Endodermal cell (in vitro differentiated cells): ENCODE data around the gene METTL27. TPM values are rescaled to one million over a fixed set of nuclear protein-coding genes. Genes with fewer than 3 reads are reported as not detected.
A peak's percentile ranks its signal among the peaks of the same experiment; 100 is the strongest.
"Not testable (repeated sequence)": the region's sequence is repeated elsewhere in the genome, so short reads cannot be mapped to it uniquely, and the experiment has no call there.

Experiments used
- DNase-seq: peaks from one replicate; pipeline ENCODE4 v3.0.0-alpha.2; 2017
- H3K27ac ChIP-seq: 2 replicates; pipeline ENCODE4 v1.5.1; 2013; ENCODE audit warnings: mild to moderate bottlenecking, low read depth, low read length, moderate library complexity
- H3K27me3 ChIP-seq: 2 replicates; pipeline ENCODE4 v1.6.1; 2013; ENCODE audit warnings: mild to moderate bottlenecking, low read length, moderate library complexity; ENCODE audit not compliant: insufficient read depth, control insufficient read depth, poor library complexity, severe bottlenecking
- H3K36me3 ChIP-seq: 2 replicates; pipeline ENCODE4 v1.7.0; 2013; ENCODE audit warnings: mild to moderate bottlenecking, low read length, moderate library complexity; ENCODE audit not compliant: control insufficient read depth, insufficient read depth
- H3K4me1 ChIP-seq: one replicate; pipeline ENCODE4 v1.7.0; 2013; ENCODE audit warnings: low read length; ENCODE audit not compliant: control insufficient read depth, insufficient read depth
- H3K4me3 ChIP-seq: 2 replicates; pipeline ENCODE4 v1.5.1; 2013; ENCODE audit warnings: mild to moderate bottlenecking, low read length, moderate library complexity
- H3K9ac ChIP-seq: 2 replicates; pipeline ENCODE4 v1.6.1; 2013; ENCODE audit warnings: mild to moderate bottlenecking, low read length, moderate library complexity; ENCODE audit not compliant: poor library complexity, severe bottlenecking; ENCODE audit errors: extremely low read depth
- H3K9me3 ChIP-seq: 2 replicates; pipeline ENCODE4 v1.6.1; 2013; ENCODE audit warnings: mild to moderate bottlenecking, low read length, moderate library complexity; ENCODE audit not compliant: control insufficient read depth
- H3K27ac Mint-ChIP-seq: 2 replicates; pipeline ENCODE4 v1.8.0; 2020; ENCODE audit warnings: mixed read lengths
- H3K27me3 Mint-ChIP-seq: 2 replicates; pipeline ENCODE4 v1.8.0; 2021; ENCODE audit warnings: mild to moderate bottlenecking, mixed read lengths; ENCODE audit not compliant: insufficient read depth
- H3K36me3 Mint-ChIP-seq: 2 replicates; pipeline ENCODE4 v1.8.0; 2020; ENCODE audit warnings: low read depth, mixed read lengths
- H3K4me1 Mint-ChIP-seq: 2 replicates; pipeline ENCODE4 v1.8.0; 2020; ENCODE audit warnings: mixed read lengths
- H3K4me3 Mint-ChIP-seq: 2 replicates; pipeline ENCODE4 v1.8.0; 2020; ENCODE audit warnings: mild to moderate bottlenecking, moderate library complexity, mixed read lengths
- H3K9me3 Mint-ChIP-seq: 2 replicates; pipeline ENCODE4 v1.8.0; 2020; ENCODE audit warnings: mild to moderate bottlenecking, mixed read lengths
- CTCF ChIP-seq: fragments of 200-600 bp; sonication (generic); conservative IDR thresholded peaks from 2 replicates; pipeline ENCODE4 v1.5.0; 2021; ENCODE audit warnings: antibody characterized with exemption, mild to moderate bottlenecking
- WGBS, 2 experiments: methylation state at CpG; one replicate each; pipeline versions ENCODE4 v1.1.5 to v1.1.7; 2013; ENCODE audit warnings: missing lambda C conversion rate in 2 of 2, mixed read lengths in 1 of 2; ENCODE audit not compliant: insufficient coverage in 1 of 2, insufficient read length in 1 of 2; 5-methylcytosine and 5-hydroxymethylcytosine counted together
- total RNA-seq, 2 donors: library from RNA; stranded (reverse); fragmentation: NEBNext Ultra II Directional in 1 of 2; extraction: Animal tissue kit (Norgen Biotek cat#: 25700) in 1 of 2; gene quantifications; 2 replicates in 1 of 2; 3 replicates in 1 of 2; pipeline ENCODE4 v1.2.1, GENCODE V29; 2021

Gene METTL27
- total RNA-seq, 2 donors from 2014 or later = 20.9 to 22.2 TPM

GRCh38 chr7:73885975-73886798 lies 43.9 kb upstream of the METTL27 start:
- Mint-ChIP-seq H3K27ac (peak overlapping the region; percentile 79), H3K4me3 (no peak overlapping the region), H3K9me3 (no peaks in the 10 kb centered on the region), H3K27me3 (peaks cover 39% of the 10 kb centered on the region), H3K36me3 (no peaks in the 10 kb centered on the region), H3K4me1 (peaks cover 28% of the 10 kb centered on the region)
- H3K4me1 ChIP-seq = peaks cover 16% of the 10 kb centered on the region
- peaks cover 25% of the 10 kb centered on the region for H3K27me3 ChIP-seq
- no peak for TF ChIP-seq CTCF
- H3K9me3 ChIP-seq = no peaks in the 10 kb centered on the region
- H3K36me3 ChIP-seq = no peaks in the 10 kb centered on the region
- DNase-seq = peak; percentile 82
- WGBS, 2 experiments = 67 to 70% methylated on average over 18 to 25 of the region's 25 CpGs
- H3K4me3 ChIP-seq = no peak overlapping the region
- H3K9ac ChIP-seq = peak overlapping the region; percentile 59
- H3K27ac ChIP-seq = peak overlapping the region; percentile 89

- Histone ChIP-seq H3K27ac (no peak overlapping the region), H3K27me3 (peaks cover 30% of the 10 kb centered on the region), H3K4me3 (no peak overlapping the region), H3K4me1 (peaks cover 16% of the 10 kb centered on the region), H3K9me3 (no peaks in the 10 kb centered on the region), H3K36me3 (no peaks in the 10 kb centered on the region), H3K9ac (no peak overlapping the region)
- H3K36me3 Mint-ChIP-seq = no peaks in the 10 kb centered on the region
- no peak overlapping the region for H3K27ac Mint-ChIP-seq
- H3K4me1 Mint-ChIP-seq = peaks cover 28% of the 10 kb centered on the region
- H3K27me3 Mint-ChIP-seq = peaks cover 43% of the 10 kb centered on the region
- no peak for TF ChIP-seq CTCF
- DNase-seq = no peak
- WGBS, 2 experiments = 93% methylated on average over 3 of the region's 3 CpGs; no CpG with 5 or more reads in 1 of the 2 experiments
- no peaks in the 10 kb centered on the region for H3K9me3 Mint-ChIP-seq
- no peak overlapping the region for H3K4me3 Mint-ChIP-seq
Measured at GRCh38 chr7:73885433-73885974, 43.2 kb upstream of the METTL27 start.

GRCh38 chr7:73884867-73885422 lies 42.6 kb upstream of the METTL27 start:
- peaks cover 28% of the 10 kb centered on the region for H3K4me1 Mint-ChIP-seq
- 93 to 100% methylated on average over 1 to 3 of the region's 3 CpGs for WGBS, 2 experiments

More at GRCh38 chr7:73884867-73885422, 42.6 kb upstream of the METTL27 start:
- peaks cover 16% of the 10 kb centered on the region for H3K4me1 ChIP-seq
- not testable (repeated sequence) for DNase-seq, H3K9ac ChIP-seq, H3K27ac ChIP-seq, H3K9me3 Mint-ChIP-seq, H3K36me3 Mint-ChIP-seq, H3K4me3 Mint-ChIP-seq, H3K27ac Mint-ChIP-seq, H3K4me3 ChIP-seq, H3K9me3 ChIP-seq, H3K36me3 ChIP-seq
- peaks cover 48% of the 10 kb centered on the region for H3K27me3 Mint-ChIP-seq
- peaks cover 30% of the 10 kb centered on the region for H3K27me3 ChIP-seq
